Activated gamma-delta T cell (primary cell): ENCODE results near the gene NRG4.
"Not testable (repeated sequence)": the region's sequence is repeated elsewhere in the genome, so short reads cannot be mapped to it uniquely, and the experiment has no call there.

Experiments used
- DNase-seq: peaks from one replicate; lab custom pipeline; 2025; lab: John Stamatoyannopoulos, UW

Gene NRG4

GRCh38 chr15:75994220-75994619 lies 18.0 kb downstream of the NRG4 start:
- DNase-seq: no peak

GRCh38 chr15:75992897-75993296 lies 19.3 kb downstream of the NRG4 start:
- DNase-seq: no peak

GRCh38 chr15:75989875-75990274 lies 22.3 kb downstream of the NRG4 start:
- DNase-seq: no peak

GRCh38 chr15:75989045-75989444 lies 23.2 kb downstream of the NRG4 start:
- DNase-seq: no peak

GRCh38 chr15:75985971-75986370 lies 26.3 kb downstream of the NRG4 start:
- no peak for DNase-seq

- DNase-seq: not testable (repeated sequence)
Measured at GRCh38 chr15:75984706-75985105, 27.5 kb downstream of the NRG4 start.

- DNase-seq: no peak
Measured at GRCh38 chr15:75982468-75982867, 29.8 kb downstream of the NRG4 start.

- no peak for DNase-seq
Measured at GRCh38 chr15:75981149-75981815, 30.9 kb downstream of the NRG4 start.

GRCh38 chr15:75976766-75977165 lies 35.5 kb downstream of the NRG4 start:
- DNase-seq: not testable (repeated sequence)

GRCh38 chr15:75966073-75966472 lies 46.2 kb downstream of the NRG4 start:
- no peak for DNase-seq

GRCh38 chr15:75961331-75961730 lies 50.9 kb downstream of the NRG4 start:
- DNase-seq: no peak

GRCh38 chr15:75955720-75956119 lies 56.5 kb downstream of the NRG4 start:
- no peak for DNase-seq

- no peak for DNase-seq
Measured at GRCh38 chr15:75952525-75952924, 59.7 kb downstream of the NRG4 start.

- no peak for DNase-seq
Measured at GRCh38 chr15:75948761-75949296, 63.4 kb downstream of the NRG4 start.

GRCh38 chr15:75947092-75947491 lies 65.1 kb downstream of the NRG4 start:
- DNase-seq: no peak

GRCh38 chr15:75945953-75946352 lies 66.3 kb downstream of the NRG4 start:
- DNase-seq: no peak

- DNase-seq: no peak
Measured at GRCh38 chr15:75943713-75944215, 68.5 kb downstream of the NRG4 start.

GRCh38 chr15:75943246-75943645 lies 69.0 kb downstream of the NRG4 start:
- no peak for DNase-seq

- DNase-seq: no peak
Measured at GRCh38 chr15:75942464-75942863, 69.8 kb downstream of the NRG4 start.

- DNase-seq: no peak
Measured at GRCh38 chr15:75930866-75931265, 81.4 kb downstream of the NRG4 start.

GRCh38 chr15:75929799-75930565 lies 82.2 kb downstream of the NRG4 start:
- DNase-seq: no peak

GRCh38 chr15:75928680-75929608 lies 83.3 kb downstream of the NRG4 start:
- DNase-seq: no peak
